CD4-positive, alpha-beta T cell treated with Interleukin-17A for 4 hours (primary cell): ENCODE measurements around the gene TTLL8.

Experiments
- DNase-seq: peaks from one replicate; pipeline ENCODE4 v3.0.0-alpha.2; 2020; ENCODE audit warnings: mixed read lengths

The TTLL8 gene

GRCh38 chr22:50040717-50041116 lies 17.4 kb downstream of the TTLL8 start:
- DNase-seq: no peak

GRCh38 chr22:50039669-50040443 lies 18.2 kb downstream of the TTLL8 start:
- no peak for DNase-seq

- no peak for DNase-seq
These were observed 21.9 kb downstream of the TTLL8 start for GRCh38 chr22:50035976-50036724.

- DNase-seq: no peak
These were observed 22.8 kb downstream of the TTLL8 start for GRCh38 chr22:50035131-50035881.

- no peak for DNase-seq
These were observed 23.7 kb downstream of the TTLL8 start for GRCh38 chr22:50034126-50035081.

GRCh38 chr22:50032941-50033601 lies 25.0 kb downstream of the TTLL8 start:
- DNase-seq: no peak

GRCh38 chr22:50032109-50032871 lies 25.8 kb downstream of the TTLL8 start:
- DNase-seq: no peak

- no peak for DNase-seq
These were observed 26.7 kb downstream of the TTLL8 start for GRCh38 chr22:50031189-50032091.

- peak; percentile 91 for DNase-seq
These were observed 27.6 kb downstream of the TTLL8 start for GRCh38 chr22:50030297-50031188.

- DNase-seq: peak; percentile 66
These were observed 30.2 kb downstream of the TTLL8 start for GRCh38 chr22:50027639-50028537.

- DNase-seq: no peak
These were observed 32.1 kb downstream of the TTLL8 start for GRCh38 chr22:50025993-50026392.

- DNase-seq: no peak
These were observed 35.8 kb downstream of the TTLL8 start for GRCh38 chr22:50022171-50022819.

- no peak for DNase-seq
These were observed 37.5 kb downstream of the TTLL8 start for GRCh38 chr22:50020606-50021005.

GRCh38 chr22:50019316-50019715 lies 38.8 kb downstream of the TTLL8 start:
- no peak for DNase-seq

GRCh38 chr22:50018608-50019285 lies 39.4 kb downstream of the TTLL8 start:
- peak; percentile 50 for DNase-seq

GRCh38 chr22:50017701-50018224 lies 40.3 kb downstream of the TTLL8 start:
- no peak for DNase-seq
